Hepatocyte (in vitro differentiated cells): Measurements from ENCODE around the gene RGP1. TPM values are rescaled to one million over a fixed set of nuclear protein-coding genes. Genes with fewer than 3 reads are reported as not detected.

Experiments used
- DNase-seq: peaks from one replicate; pipeline ENCODE4 v3.0.0-alpha.2; 2016; ENCODE audit warnings: low spot score
- H2AFZ ChIP-seq: fragments of 200-600 bp; sonication (generic); 2 replicates; pipeline ENCODE4 v1.6.0; 2016; ENCODE audit warnings: antibody characterized with exemption, mild to moderate bottlenecking
- H3K27ac ChIP-seq: fragments of 200-600 bp; sonication (generic); 2 replicates; pipeline ENCODE4 v1.5.1; 2016; ENCODE audit warnings: mild to moderate bottlenecking
- H3K27me3 ChIP-seq: fragments of 200-600 bp; sonication (generic); 2 replicates; pipeline ENCODE4 v1.6.1; 2016
- H3K36me3 ChIP-seq: fragments of 200-600 bp; sonication (generic); replicated peaks from 2 replicates; pipeline ENCODE4 v1.5.1; 2016; ENCODE audit warnings: low read depth; ENCODE audit not compliant: insufficient read depth
- H3K4me1 ChIP-seq: fragments of 200-600 bp; sonication (generic); 2 replicates; pipeline ENCODE4 v1.5.1; 2016; ENCODE audit warnings: mild to moderate bottlenecking, moderate library complexity; ENCODE audit not compliant: insufficient read depth
- H3K4me2 ChIP-seq: fragments of 200-600 bp; sonication (generic); 2 replicates; pipeline ENCODE4 v1.6.0; 2016
- H3K4me3 ChIP-seq: fragments of 200-600 bp; sonication (generic); 2 replicates; pipeline ENCODE4 v1.5.1; 2016; ENCODE audit warnings: mild to moderate bottlenecking
- H3K79me2 ChIP-seq: fragments of 200-600 bp; sonication (generic); 2 replicates; pipeline ENCODE4 v1.6.0; 2017; ENCODE audit warnings: mild to moderate bottlenecking
- H3K9me2 ChIP-seq: fragments of 200-600 bp; sonication (generic); replicated peaks from 2 replicates; pipeline ENCODE4 v1.6.0; 2017; ENCODE audit warnings: mild to moderate bottlenecking; ENCODE audit not compliant: insufficient read depth
- H3K9me3 ChIP-seq: fragments of 200-600 bp; sonication (generic); 2 replicates; pipeline ENCODE4 v1.5.1; 2016; ENCODE audit warnings: low read depth, mild to moderate bottlenecking
- H4K20me1 ChIP-seq: fragments of 200-600 bp; sonication (generic); 2 replicates; pipeline ENCODE4 v1.6.0; 2016; ENCODE audit warnings: mild to moderate bottlenecking; ENCODE audit not compliant: insufficient read depth, poor library complexity, severe bottlenecking
- CTCF ChIP-seq: fragments of 200-600 bp; sonication (generic); IDR thresholded peaks from 2 replicates; pipeline ENCODE4 v1.5.1; 2016; ENCODE audit warnings: antibody characterized with exemption, mild to moderate bottlenecking; ENCODE audit not compliant: poor library complexity
- EZH2 ChIP-seq: fragments of 200-600 bp; sonication (generic); IDR thresholded peaks from 2 replicates; pipeline ENCODE4 v1.6.1; 2016; ENCODE audit warnings: antibody characterized with exemption, mild to moderate bottlenecking, borderline replicate concordance
- EZH2phosphoT487 ChIP-seq: fragments of 200-600 bp; sonication (generic); IDR thresholded peaks from one replicate; pipeline ENCODE4 v1.6.1; 2018; ENCODE audit warnings: antibody characterized with exemption, mild to moderate bottlenecking, low read depth, moderate library complexity; ENCODE audit not compliant: unreplicated experiment, severe bottlenecking
- WGBS: methylation state at CpG from one replicate; pipeline ENCODE4 v1.1.6; 2016; ENCODE audit warnings: low lambda C conversion rate; ENCODE audit errors: missing lambda C conversion rate; 5-methylcytosine and 5-hydroxymethylcytosine counted together
- polyA plus RNA-seq: library from polyadenylated mRNA; unstranded; fragments of >200 nt; fragmentation: Nextera tagmentation; extraction: Ambion mirVana; gene quantifications from 2 replicates; pipeline ENCODE4 v1.2.1, GENCODE V29; 2016
- total RNA-seq: library from RNA; depleted of rRNA; stranded (reverse); fragments of >200 nt; gene quantifications from 2 replicates; pipeline ENCODE4 v1.2.3, GENCODE V29; 2014

RGP1 gene
- total and polyA plus RNA-seq, 2 experiments from 2014 or later, result 11.4 to 19.3 TPM

GRCh38 chr9:35748242-35748857, 737 bp upstream of the RGP1 start:
- no peaks in the 10 kb centered on the region for H3K27me3 ChIP-seq
- TF ChIP-seq EZH2 (no peak), EZH2phosphoT487 (no peak), CTCF (no peak)
- peak overlapping the region; percentile 95 for H3K4me2 ChIP-seq
- DNase-seq, result no peak
- H4K20me1 ChIP-seq, result peaks cover 20% of the 10 kb centered on the region
- H3K4me3 ChIP-seq, result peak overlapping the region; percentile 86
- H2AFZ ChIP-seq, result peak overlapping the region; percentile 76
- H3K9me3 ChIP-seq, result no peaks in the 10 kb centered on the region
- peaks cover 23% of the 10 kb centered on the region for H3K4me1 ChIP-seq
- WGBS, result under 1% methylated on average over 24 of the region's 24 CpGs
- no peaks in the 10 kb centered on the region for H3K9me2 ChIP-seq
- peak overlapping the region; percentile 97 for H3K27ac ChIP-seq
- H3K79me2 ChIP-seq, result peaks cover 70% of the 10 kb centered on the region
- no peaks in the 10 kb centered on the region for H3K36me3 ChIP-seq

GRCh38 chr9:35749515-35750255, 598 bp downstream of the RGP1 start:
- no peaks in the 10 kb centered on the region for H3K27me3 ChIP-seq
- H3K9me2 ChIP-seq, result no peaks in the 10 kb centered on the region
- H3K4me1 ChIP-seq, result peaks cover 23% of the 10 kb centered on the region
- DNase-seq, result peak; percentile 65
- H3K27ac ChIP-seq, result peak overlapping the region; percentile 97
- peak overlapping the region; percentile 76 for H2AFZ ChIP-seq
- no peak for TF ChIP-seq EZH2
- peak; percentile 3 for TF ChIP-seq CTCF
- TF ChIP-seq EZH2phosphoT487, result no peak
- H3K79me2 ChIP-seq, result peaks cover 61% of the 10 kb centered on the region
- H3K9me3 ChIP-seq, result no peaks in the 10 kb centered on the region
- peaks cover 19% of the 10 kb centered on the region for H4K20me1 ChIP-seq
- WGBS, result 8% methylated on average over 18 of the region's 19 CpGs
- no peaks in the 10 kb centered on the region for H3K36me3 ChIP-seq
- H3K4me3 ChIP-seq, result peak overlapping the region; percentile 86
- H3K4me2 ChIP-seq, result peak overlapping the region; percentile 95

GRCh38 chr9:35750256-35750531, 1.1 kb downstream of the RGP1 start:
- WGBS, result 90% methylated on average over 4 of the region's 4 CpGs
- Histone ChIP-seq H3K36me3 (no peaks in the 10 kb centered on the region), H3K27ac (peak overlapping the region; percentile 97), H2AFZ (no peak overlapping the region), H3K4me1 (peaks cover 23% of the 10 kb centered on the region), H3K9me2 (no peaks in the 10 kb centered on the region), H3K4me3 (peak overlapping the region; percentile 86), H3K27me3 (no peaks in the 10 kb centered on the region), H3K9me3 (no peaks in the 10 kb centered on the region), H4K20me1 (peaks cover 19% of the 10 kb centered on the region), H3K79me2 (peaks cover 56% of the 10 kb centered on the region), H3K4me2 (peak overlapping the region; percentile 95)
- TF ChIP-seq EZH2 (no peak), CTCF (no peak), EZH2phosphoT487 (no peak)
- DNase-seq, result no peak
